ENCODE measurements around the gene SLC17A7. TPM values are rescaled to one million over a fixed set of nuclear protein-coding genes. Genes with fewer than 3 reads are reported as not detected.
A peak's percentile ranks its signal among the peaks of the same experiment; 100 is the strongest.

Gene SLC17A7
- total and polyA plus RNA-seq, 2 of the 13 experiments (the other 11 are each of a cell fraction or from before 2014, with no cell fraction given) = 0.32 TPM; not detected in 1

DNA sequence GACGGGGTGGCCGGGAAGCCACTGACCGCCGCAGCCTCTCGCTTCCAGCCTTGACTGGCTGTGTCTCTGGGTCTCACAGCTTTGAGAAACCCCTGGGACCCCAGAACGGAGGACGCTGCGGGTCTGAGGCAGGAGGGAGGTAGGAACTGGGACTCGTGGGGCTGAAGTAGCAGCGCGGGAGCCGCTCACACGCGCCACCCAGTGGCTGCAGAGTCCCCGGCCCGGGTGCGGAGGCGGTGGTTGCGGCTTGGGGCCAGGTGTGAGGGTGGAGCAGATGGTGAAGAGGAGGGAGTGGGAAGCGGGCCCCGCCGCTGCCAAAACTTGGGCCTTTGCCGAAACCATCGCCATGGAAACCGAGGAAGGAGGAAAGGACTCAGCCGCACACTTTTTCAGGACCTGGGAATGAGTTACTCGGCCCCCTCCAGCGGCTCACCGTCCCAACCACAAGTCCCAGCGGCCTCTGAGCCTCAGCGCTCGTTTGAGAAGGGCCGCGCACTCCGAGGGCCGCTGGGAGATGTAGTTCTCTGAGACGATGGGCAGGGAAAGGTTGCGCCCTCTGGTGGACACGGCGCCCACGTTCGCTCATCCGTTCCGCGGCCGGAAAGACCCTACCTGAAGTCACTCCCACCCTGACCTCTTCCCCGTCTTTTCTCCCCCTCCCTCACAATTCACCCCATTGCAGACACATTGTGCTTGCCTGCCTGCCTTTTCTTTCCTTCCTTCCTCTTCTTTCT lies 2.2 kb upstream of the SLC17A7 start (continued):
- TF ChIP-seq ZNF782 (CRISPR knock-in tag; IDR thresholded peaks at IDR 0.05; ENCODE audit: borderline replicate concordance) = peak; percentile 76; the same call in 1 of the 2 replicates
- peak; percentile 88 for TF ChIP-seq GABPB1 (CRISPR knock-in tag; IDR thresholded peaks at IDR 0.05)
- 0 out of 2 replicates have a peak, but pooled peaks have one; percentile 66 for TF ChIP-seq ZSCAN31 (CRISPR knock-in tag; IDR thresholded peaks at IDR 0.05; ENCODE audit: low read depth)
- TF ChIP-seq PHF5A (CRISPR knock-in tag; IDR thresholded peaks at IDR 0.05; ENCODE audit: low read depth, unreplicated experiment) = no peak
- no peak for TF ChIP-seq NAIF1 (CRISPR knock-in tag; IDR thresholded peaks at IDR 0.05; ENCODE audit: borderline replicate concordance)
- TF ChIP-seq GATAD2A (CRISPR knock-in tag; IDR thresholded peaks at IDR 0.05) = 0 out of 2 replicates have a peak, but pooled peaks have one; percentile 21
- no peak for TF ChIP-seq MAF1 (CRISPR knock-in tag; IDR thresholded peaks at IDR 0.05; ENCODE audit: borderline replicate concordance)
- TF ChIP-seq HMGA1 (CRISPR knock-in tag; conservative IDR thresholded peaks at IDR 0.05) = no peak
- TF ChIP-seq KLF6 (CRISPR knock-in tag; IDR thresholded peaks at IDR 0.05) = no peak
- no peak for TF ChIP-seq ZNF484 (CRISPR knock-in tag; IDR thresholded peaks at IDR 0.05; ENCODE audit: borderline replicate concordance, low read depth)
- TF ChIP-seq SNAPC2 (CRISPR knock-in tag; IDR thresholded peaks at IDR 0.05) = no peak
- TF ChIP-seq ZNF557 (CRISPR knock-in tag; IDR thresholded peaks at IDR 0.05) = no peak
- TF ChIP-seq ATF7 (IDR thresholded peaks at IDR 0.05) = no peak
- TF ChIP-seq ATF7 (CRISPR knock-in tag; IDR thresholded peaks at IDR 0.05) = 0 out of 2 replicates have a peak, but pooled peaks have one; percentile 33
- peak; percentile 79 for TF ChIP-seq HNRNPK (IDR thresholded peaks at IDR 0.05; ENCODE audit: low read depth, low read length, poor library complexity, severe bottlenecking)
- TF ChIP-seq, protein P1, sequence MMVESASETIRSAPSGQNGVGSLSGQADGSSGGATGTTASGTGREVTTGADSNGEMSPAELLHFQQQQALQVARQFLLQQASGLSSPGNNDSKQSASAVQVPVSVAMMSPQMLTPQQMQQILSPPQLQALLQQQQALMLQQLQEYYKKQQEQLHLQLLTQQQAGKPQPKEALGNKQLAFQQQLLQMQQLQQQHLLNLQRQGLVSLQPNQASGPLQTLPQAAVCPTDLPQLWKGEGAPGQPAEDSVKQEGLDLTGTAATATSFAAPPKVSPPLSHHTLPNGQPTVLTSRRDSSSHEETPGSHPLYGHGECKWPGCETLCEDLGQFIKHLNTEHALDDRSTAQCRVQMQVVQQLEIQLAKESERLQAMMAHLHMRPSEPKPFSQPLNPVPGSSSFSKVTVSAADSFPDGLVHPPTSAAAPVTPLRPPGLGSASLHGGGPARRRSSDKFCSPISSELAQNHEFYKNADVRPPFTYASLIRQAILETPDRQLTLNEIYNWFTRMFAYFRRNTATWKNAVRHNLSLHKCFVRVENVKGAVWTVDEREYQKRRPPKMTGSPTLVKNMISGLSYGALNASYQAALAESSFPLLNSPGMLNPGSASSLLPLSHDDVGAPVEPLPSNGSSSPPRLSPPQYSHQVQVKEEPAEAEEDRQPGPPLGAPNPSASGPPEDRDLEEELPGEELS (CRISPR knock-in tag; IDR thresholded peaks at IDR 0.05) = peak; percentile 25; the same call in 1 of the 2 replicates
- TF ChIP-seq, protein P2, sequence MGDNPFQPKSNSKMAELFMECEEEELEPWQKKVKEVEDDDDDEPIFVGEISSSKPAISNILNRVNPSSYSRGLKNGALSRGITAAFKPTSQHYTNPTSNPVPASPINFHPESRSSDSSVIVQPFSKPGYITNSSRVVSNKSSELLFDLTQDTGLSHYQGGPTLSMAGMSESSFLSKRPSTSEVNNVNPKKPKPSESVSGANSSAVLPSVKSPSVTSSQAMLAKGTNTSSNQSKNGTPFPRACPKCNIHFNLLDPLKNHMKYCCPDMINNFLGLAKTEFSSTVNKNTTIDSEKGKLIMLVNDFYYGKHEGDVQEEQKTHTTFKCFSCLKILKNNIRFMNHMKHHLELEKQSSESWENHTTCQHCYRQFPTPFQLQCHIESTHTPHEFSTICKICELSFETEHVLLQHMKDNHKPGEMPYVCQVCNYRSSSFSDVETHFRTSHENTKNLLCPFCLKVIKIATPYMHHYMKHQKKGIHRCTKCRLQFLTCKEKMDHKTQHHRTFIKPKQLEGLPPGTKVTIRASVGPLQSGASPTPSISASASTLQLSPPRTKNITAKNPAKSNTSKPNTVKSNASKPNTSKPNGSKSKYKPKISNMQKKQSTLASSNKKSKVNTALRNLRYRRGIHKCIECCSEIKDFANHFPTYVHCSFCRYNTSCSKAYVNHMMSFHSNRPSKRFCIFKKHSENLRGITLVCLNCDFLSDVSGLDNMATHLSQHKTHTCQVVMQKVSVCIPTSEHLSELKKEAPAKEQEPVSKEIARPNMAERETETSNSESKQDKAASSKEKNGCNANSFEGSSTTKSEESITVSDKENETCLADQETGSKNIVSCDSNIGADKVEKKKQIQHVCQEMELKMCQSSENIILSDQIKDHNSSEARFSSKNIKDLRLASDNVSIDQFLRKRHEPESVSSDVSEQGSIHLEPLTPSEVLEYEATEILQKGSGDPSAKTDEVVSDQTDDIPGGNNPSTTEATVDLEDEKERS (CRISPR knock-in tag; IDR thresholded peaks at IDR 0.05) = no peak
- TF ChIP-seq CHD2 (IDR thresholded peaks at IDR 0.05; ENCODE audit: low read depth, low read length) = peak; percentile 21; the same call in 1 of the 2 replicates
- peak; percentile 43; the same call in 1 of the 2 replicates for TF ChIP-seq NR2F2 (IDR thresholded peaks at IDR 0.05; ENCODE audit: borderline replicate concordance, low read depth)
- TF ChIP-seq GPN1 (CRISPR knock-in tag; IDR thresholded peaks at IDR 0.05; ENCODE audit: borderline replicate concordance) = no peak
- 0 out of 2 replicates have a peak, but pooled peaks have one; percentile 66 for TF ChIP-seq SNAI1 (CRISPR knock-in tag; IDR thresholded peaks at IDR 0.05; ENCODE audit: borderline replicate concordance)
- TF ChIP-seq ZNF317 (CRISPR knock-in tag; IDR thresholded peaks at IDR 0.05) = peak; percentile 59; the same call in 1 of the 2 replicates
- TF ChIP-seq, protein P3, sequence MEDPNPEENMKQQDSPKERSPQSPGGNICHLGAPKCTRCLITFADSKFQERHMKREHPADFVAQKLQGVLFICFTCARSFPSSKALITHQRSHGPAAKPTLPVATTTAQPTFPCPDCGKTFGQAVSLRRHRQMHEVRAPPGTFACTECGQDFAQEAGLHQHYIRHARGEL (CRISPR knock-in tag; IDR thresholded peaks at IDR 0.05) = peak; percentile 93
- TF ChIP-seq ERF (CRISPR knock-in tag; IDR thresholded peaks at IDR 0.05) = no peak; the same call in 1 of the 2 replicates
- TF ChIP-seq RCOR2 (CRISPR knock-in tag; IDR thresholded peaks at IDR 0.05) = 0 out of 2 replicates have a peak, but pooled peaks have one; percentile 20
- TF ChIP-seq MED1 (CRISPR knock-in tag; IDR thresholded peaks at IDR 0.05) = peak; percentile 10; the same call in 1 of the 2 replicates
- TF ChIP-seq ATRX (CRISPR knock-in tag; IDR thresholded peaks at IDR 0.05; ENCODE audit: borderline replicate concordance) = no peak
